Uterus (tissue), 4 donors: ENCODE results near the gene CIP2A. TPM values are rescaled to one million over a fixed set of nuclear protein-coding genes. Genes with fewer than 3 reads are reported as not detected.

Experiments
- DNase-seq, 2 donors: peaks; one replicate each; pipeline ENCODE4 v3.0.0-alpha.2; 2019 to 2020
- H3K27ac ChIP-seq, 2 donors: fragments of 200-600 bp; sonication (generic); 1 replicate in 1 of 2; 2 replicates in 1 of 2; pipeline ENCODE4 v1.5.1; 2016 to 2018
- H3K27me3 ChIP-seq, 2 donors: fragments of 200-600 bp; sonication (generic); one replicate each; pipeline ENCODE4 v1.5.1; 2018 to 2019; ENCODE audit warnings: control low read depth in 1 of 2
- H3K36me3 ChIP-seq, 2 donors: fragments of 200-600 bp; sonication (generic); one replicate each; pipeline ENCODE4 v1.5.1; 2019; ENCODE audit warnings: control low read depth in 1 of 2
- H3K4me1 ChIP-seq, 2 donors: fragments of 200-600 bp; sonication (generic); one replicate each; pipeline ENCODE4 v1.5.1; 2018 to 2019; ENCODE audit warnings: control low read depth in 1 of 2
- H3K4me3 ChIP-seq, 2 donors: fragments of 200-600 bp; sonication (generic); 1 replicate in 1 of 2; 2 replicates in 1 of 2; pipeline ENCODE4 v1.5.1; 2018 to 2019; ENCODE audit warnings: mild to moderate bottlenecking in 1 of 2
- H3K9me3 ChIP-seq, 2 donors: fragments of 200-600 bp; sonication (generic); one replicate each; pipeline ENCODE4 v1.5.1; 2019; ENCODE audit warnings: control low read depth in 1 of 2
- CTCF ChIP-seq, 4 experiments: fragments of 200-600 bp in 2 of 4; fragments of 450-650 bp in 2 of 4; sonication (generic) in 2 of 4; IDR thresholded peaks; one replicate each; pipeline ENCODE4 v1.5.1; 2016 to 2019; ENCODE audit warnings: antibody characterized with exemption in 4 of 4, mild to moderate bottlenecking in 2 of 4, moderate library complexity in 1 of 4
- POLR2A ChIP-seq, 2 donors: fragments of 450-650 bp; IDR thresholded peaks; one replicate each; pipeline ENCODE4 v1.6.1; 2016; ENCODE audit warnings: antibody characterized with exemption in 2 of 2, mild to moderate bottlenecking in 1 of 2, moderate library complexity in 1 of 2
- intact Hi-C: fragments of 100-400 bp; cut with DNase I; formaldehyde crosslinking; loops from one replicate; pipeline ENCODE4 v1.15.1; 2023; ENCODE audit warnings: low total_unique reads
- total RNA-seq, 4 donors: library from RNA; depleted of rRNA in 3 of 4; stranded (reverse); fragments of >200 nt in 3 of 4; gene quantifications; one replicate each; pipeline versions ENCODE4 v1.1.0 to v1.2.4, GENCODE V29; 2014 to 2023
- donor health status: DM: yes; HTN: yes; CAD: no.

Gene CIP2A
- total RNA-seq, 4 donors from 2014 or later = 3.3 to 31.5 (median 8.2) TPM; not detected in 1

DNA sequence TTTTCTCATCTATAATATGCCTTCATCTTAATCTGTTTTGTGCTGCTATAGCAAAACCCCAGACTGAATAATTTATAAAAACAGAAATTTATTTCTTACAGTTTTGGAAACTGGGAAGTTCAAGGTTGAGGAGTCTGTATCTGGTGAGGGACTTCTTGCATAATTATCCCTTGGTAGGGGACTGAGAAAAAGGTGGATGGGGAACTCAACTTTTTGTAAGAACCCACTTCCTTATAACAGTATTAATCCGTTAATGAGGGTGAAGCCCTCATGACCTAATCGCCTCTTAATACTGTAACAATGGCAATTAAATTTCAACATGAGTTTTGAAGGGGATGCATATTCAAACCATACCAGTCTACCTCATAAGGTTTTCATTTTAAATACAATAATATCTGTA is 61.4 kb downstream of the CIP2A start:
- Histone ChIP-seq H3K36me3 (no peaks in the 10 kb centered on the region), H3K27me3 (no peaks in the 10 kb centered on the region), H3K4me3 (no peak overlapping the region), H3K9me3 (no peaks in the 10 kb centered on the region), H3K4me1 (peaks cover 0 to 3% of the 10 kb centered on the region in 2 donors), H3K27ac (no peak overlapping the region)
- no peak for DNase-seq
- intact Hi-C loops = no loop called here
- no peak for TF ChIP-seq CTCF (IDR thresholded peaks at IDR 0.05)
- TF ChIP-seq POLR2A (IDR thresholded peaks at IDR 0.05) = no peak

- H3K27me3 ChIP-seq = no peaks in the 10 kb centered on the region
- H3K9me3 ChIP-seq = no peaks in the 10 kb centered on the region
- no peak overlapping the region for H3K4me3 ChIP-seq
- DNase-seq = no peak
- H3K27ac ChIP-seq = no peak overlapping the region
- no peak for TF ChIP-seq POLR2A (IDR thresholded peaks at IDR 0.05)
- TF ChIP-seq CTCF (IDR thresholded peaks at IDR 0.05) = no peak
- peaks cover 0 to 3% of the 10 kb centered on the region in 2 donors for H3K4me1 ChIP-seq
- no peaks in the 10 kb centered on the region for H3K36me3 ChIP-seq
- intact Hi-C loops = no loop called here
Observed at GRCh38 chr3:108527109-108527508, 62.1 kb downstream of the CIP2A start.

DNA sequence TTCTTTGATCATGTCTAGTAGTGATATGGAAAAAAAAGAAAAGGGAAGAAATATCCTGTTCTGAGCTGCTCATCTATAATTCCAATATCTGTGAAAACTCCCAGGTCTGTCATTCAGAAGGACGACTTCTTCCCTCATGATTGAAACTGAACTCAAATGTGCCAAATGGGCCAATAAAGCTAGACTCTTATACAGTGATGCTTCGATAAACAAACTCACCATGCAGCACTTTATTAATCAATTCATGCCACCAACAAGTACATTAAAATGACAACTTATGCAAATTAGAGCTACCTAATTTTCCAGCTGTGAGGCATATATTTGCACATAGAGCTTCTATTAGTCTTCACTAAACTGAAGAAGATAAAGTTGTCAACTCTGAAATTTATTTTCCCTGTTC is 63.3 kb downstream of the CIP2A start:
- TF ChIP-seq CTCF (IDR thresholded peaks at IDR 0.05) = no peak
- no peak for TF ChIP-seq POLR2A (IDR thresholded peaks at IDR 0.05)
- Histone ChIP-seq H3K9me3 (no peaks in the 10 kb centered on the region), H3K27me3 (no peaks in the 10 kb centered on the region), H3K27ac (no peak overlapping the region), H3K4me3 (no peak overlapping the region), H3K4me1 (peaks cover 0 to 3% of the 10 kb centered on the region in 2 donors), H3K36me3 (no peaks in the 10 kb centered on the region)
- DNase-seq = no peak
- intact Hi-C loops = no loop called here

DNA sequence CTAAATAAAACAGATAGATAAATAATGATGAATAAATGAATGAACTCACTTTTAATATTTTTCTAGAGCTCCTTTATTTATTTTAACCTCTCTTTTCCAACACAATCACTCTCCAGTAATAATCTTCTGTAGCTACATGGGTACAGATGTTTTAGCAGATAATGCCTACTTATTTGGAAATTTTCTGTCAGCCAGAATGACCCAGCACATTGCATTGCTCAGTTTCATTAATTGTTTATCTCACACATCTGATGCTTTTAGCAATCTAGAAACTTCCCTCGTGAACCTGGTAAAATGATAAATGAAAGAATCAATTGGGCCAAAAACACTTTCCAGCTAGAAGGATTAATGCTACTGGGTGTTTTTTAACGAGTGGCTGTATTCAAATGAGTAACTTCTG is 64.0 kb downstream of the CIP2A start:
- peaks cover 0 to 3% of the 10 kb centered on the region in 2 donors for H3K4me1 ChIP-seq
- H3K9me3 ChIP-seq = no peaks in the 10 kb centered on the region
- no peaks in the 10 kb centered on the region for H3K36me3 ChIP-seq
- no peak overlapping the region for H3K27ac ChIP-seq
- no peaks in the 10 kb centered on the region for H3K27me3 ChIP-seq
- TF ChIP-seq CTCF (IDR thresholded peaks at IDR 0.05) = no peak
- TF ChIP-seq POLR2A (IDR thresholded peaks at IDR 0.05) = no peak
- intact Hi-C loops = no loop called here
- no peak for DNase-seq
- H3K4me3 ChIP-seq = no peak overlapping the region

- no peak for DNase-seq
- TF ChIP-seq POLR2A (IDR thresholded peaks at IDR 0.05) (no peak), CTCF (IDR thresholded peaks at IDR 0.05) (no peak)
- H3K27ac ChIP-seq = no peak overlapping the region
- H3K36me3 ChIP-seq = no peaks in the 10 kb centered on the region
- H3K9me3 ChIP-seq = no peaks in the 10 kb centered on the region
- intact Hi-C loops = no loop called here
- peaks cover 0 to 3% of the 10 kb centered on the region in 2 donors for H3K4me1 ChIP-seq
- no peaks in the 10 kb centered on the region for H3K27me3 ChIP-seq
- H3K4me3 ChIP-seq = no peak overlapping the region
Observed at GRCh38 chr3:108524537-108524936, 64.7 kb downstream of the CIP2A start.
